ENCODE measurements around the gene CDYL2.

GRCh38 chr16:80852261-80852872 is 48.0 kb upstream of the CDYL2 start:
- TF ChIP-seq CTCF (IDR thresholded peaks at IDR 0.05) (no peak), POLR2A (IDR thresholded peaks at IDR 0.05; ENCODE audit: low read depth) (no peak), EP300 (IDR thresholded peaks at IDR 0.05) (no peak), POLR2AphosphoS5 (IDR thresholded peaks at IDR 0.05) (no peak)
